Tibial nerve (tissue), 3 donors: ENCODE measurements around the gene POLR2B.

Experiments
- POLR2A ChIP-seq, 2 donors: fragments of 450-650 bp; IDR thresholded peaks; one replicate each; pipeline ENCODE4 v1.6.1; 2017; ENCODE audit warnings: antibody characterized with exemption in 2 of 2, mild to moderate bottlenecking in 2 of 2, moderate library complexity in 2 of 2
- TF ChIP-seq, protein P1 (sequence below), 5 experiments: fragments of 200-600 bp in 3 of 5; fragments of 450-650 bp in 2 of 5; sonication (generic) in 3 of 5; IDR thresholded peaks; one replicate each; pipeline ENCODE4 v1.5.1; 2016 to 2019; ENCODE audit warnings: antibody characterized with exemption in 5 of 5, mild to moderate bottlenecking in 3 of 5, moderate library complexity in 2 of 5

DNA sequence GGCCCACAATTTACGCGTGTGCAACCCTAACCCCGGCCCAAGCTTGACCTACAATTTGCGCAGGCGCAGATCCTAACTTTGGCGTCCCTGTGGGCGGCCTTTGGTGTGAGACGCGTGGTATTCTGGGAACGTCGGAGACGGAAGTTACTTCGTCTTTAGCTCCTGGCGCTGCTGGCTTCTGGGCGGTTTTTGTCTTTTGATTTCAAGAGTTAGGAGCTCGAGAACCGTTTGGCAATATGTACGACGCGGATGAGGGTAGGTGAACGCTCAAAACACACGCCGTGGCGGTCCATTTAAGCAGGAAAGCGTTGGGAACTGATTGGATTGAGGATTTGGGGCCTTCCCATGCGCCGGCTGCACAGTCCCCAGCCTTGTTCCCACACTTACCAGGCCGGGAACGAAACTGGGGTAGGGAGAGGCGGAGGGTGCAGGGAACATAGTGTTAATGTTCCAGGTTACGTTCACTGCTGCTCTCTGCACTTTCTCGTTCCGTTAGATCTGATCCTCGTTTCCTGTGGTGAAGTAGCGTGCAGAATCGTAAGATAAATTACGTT is at the start of gene POLR2B:
- TF ChIP-seq, protein P1, sequence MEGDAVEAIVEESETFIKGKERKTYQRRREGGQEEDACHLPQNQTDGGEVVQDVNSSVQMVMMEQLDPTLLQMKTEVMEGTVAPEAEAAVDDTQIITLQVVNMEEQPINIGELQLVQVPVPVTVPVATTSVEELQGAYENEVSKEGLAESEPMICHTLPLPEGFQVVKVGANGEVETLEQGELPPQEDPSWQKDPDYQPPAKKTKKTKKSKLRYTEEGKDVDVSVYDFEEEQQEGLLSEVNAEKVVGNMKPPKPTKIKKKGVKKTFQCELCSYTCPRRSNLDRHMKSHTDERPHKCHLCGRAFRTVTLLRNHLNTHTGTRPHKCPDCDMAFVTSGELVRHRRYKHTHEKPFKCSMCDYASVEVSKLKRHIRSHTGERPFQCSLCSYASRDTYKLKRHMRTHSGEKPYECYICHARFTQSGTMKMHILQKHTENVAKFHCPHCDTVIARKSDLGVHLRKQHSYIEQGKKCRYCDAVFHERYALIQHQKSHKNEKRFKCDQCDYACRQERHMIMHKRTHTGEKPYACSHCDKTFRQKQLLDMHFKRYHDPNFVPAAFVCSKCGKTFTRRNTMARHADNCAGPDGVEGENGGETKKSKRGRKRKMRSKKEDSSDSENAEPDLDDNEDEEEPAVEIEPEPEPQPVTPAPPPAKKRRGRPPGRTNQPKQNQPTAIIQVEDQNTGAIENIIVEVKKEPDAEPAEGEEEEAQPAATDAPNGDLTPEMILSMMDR (IDR thresholded peaks at IDR 0.05) = no peak
- TF ChIP-seq POLR2A (IDR thresholded peaks at IDR 0.05) = peak; percentile 37 to 65
